ENCODE results near the gene FAM151B.
"Not testable (repeated sequence)": the region's sequence is repeated elsewhere in the genome, so short reads cannot be mapped to it uniquely, and the experiment has no call there.

The FAM151B gene

GRCh38 chr5:80503641-80504040 lies 15.7 kb downstream of the FAM151B start:
- no peak for DNase-seq (ENCODE audit: low spot score)

- no peak for DNase-seq (ENCODE audit: low spot score)
These were observed 16.9 kb downstream of the FAM151B start for GRCh38 chr5:80504833-80505232.

- peak; percentile 48 for DNase-seq (ENCODE audit: low spot score)
These were observed 19.8 kb downstream of the FAM151B start for GRCh38 chr5:80507663-80508062.

DNA sequence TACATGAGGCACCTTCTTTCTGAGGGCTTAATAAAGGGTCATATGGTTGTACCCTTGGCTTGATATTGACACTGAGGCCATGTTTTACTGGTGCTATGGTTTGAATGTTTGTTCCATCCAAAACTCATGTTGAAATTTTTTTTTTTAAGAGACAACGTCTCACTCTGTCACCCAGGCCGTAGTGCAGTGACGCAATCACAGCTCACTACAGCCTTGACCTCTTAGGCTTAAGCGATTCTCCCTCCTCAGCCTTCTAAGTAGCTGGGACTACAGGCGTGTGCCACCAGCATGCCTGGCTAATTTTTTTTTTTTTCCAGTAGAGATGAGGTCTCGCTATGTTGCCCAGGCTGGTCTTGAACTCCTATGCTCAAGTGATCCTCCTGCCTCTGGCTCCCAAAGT lies 20.9 kb downstream of the FAM151B start:
- no peak for DNase-seq (ENCODE audit: low spot score)

- no peak for DNase-seq (ENCODE audit: low spot score)
These were observed 21.5 kb downstream of the FAM151B start for GRCh38 chr5:80509362-80509761.

GRCh38 chr5:80516826-80517225 lies 28.9 kb downstream of the FAM151B start:
- no peak for DNase-seq (ENCODE audit: low spot score)

- DNase-seq (ENCODE audit: low spot score) = no peak
These were observed 52.8 kb downstream of the FAM151B start for GRCh38 chr5:80540691-80541090.

DNA sequence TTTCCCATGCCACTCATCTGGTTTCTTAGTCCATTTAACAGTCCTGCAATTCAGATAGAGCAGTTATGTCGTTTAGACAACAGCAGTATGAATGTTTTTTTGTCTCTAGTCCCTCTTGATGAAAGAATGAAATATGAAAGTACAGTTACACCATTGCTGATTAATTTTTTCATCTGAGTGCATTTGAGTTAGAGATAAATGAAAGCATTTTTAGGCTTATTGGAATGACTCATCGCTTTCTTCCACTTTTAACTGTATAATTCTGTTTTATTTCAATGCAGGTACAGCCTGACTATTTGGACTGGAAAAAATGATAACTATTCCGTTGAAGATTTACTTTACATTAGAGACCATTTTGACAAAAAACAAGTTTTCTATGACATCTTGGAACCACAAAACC lies 53.5 kb downstream of the FAM151B start:
- DNase-seq (ENCODE audit: low spot score) = no peak

DNA sequence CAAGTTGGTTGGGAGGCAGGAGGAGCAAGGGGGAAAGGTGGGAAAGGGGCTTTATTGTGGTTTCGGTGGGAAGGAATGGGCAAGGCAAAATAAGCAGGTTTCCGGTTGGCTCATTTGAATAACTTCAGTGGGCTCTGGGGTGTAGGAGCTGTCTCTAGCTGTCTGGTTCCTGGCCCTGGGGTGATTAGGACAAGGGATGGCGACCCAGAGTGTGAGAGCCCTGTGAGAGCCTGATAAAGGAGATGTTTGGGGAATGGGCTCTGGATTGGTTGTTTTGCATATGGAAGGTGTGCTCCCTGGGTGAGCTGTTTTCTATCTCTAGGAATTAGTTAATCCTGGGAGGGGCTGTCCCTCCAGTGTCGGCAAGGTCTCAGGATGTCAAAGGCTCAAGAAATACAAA lies 66.7 kb downstream of the FAM151B start:
- DNase-seq (ENCODE audit: low spot score) = no peak

DNA sequence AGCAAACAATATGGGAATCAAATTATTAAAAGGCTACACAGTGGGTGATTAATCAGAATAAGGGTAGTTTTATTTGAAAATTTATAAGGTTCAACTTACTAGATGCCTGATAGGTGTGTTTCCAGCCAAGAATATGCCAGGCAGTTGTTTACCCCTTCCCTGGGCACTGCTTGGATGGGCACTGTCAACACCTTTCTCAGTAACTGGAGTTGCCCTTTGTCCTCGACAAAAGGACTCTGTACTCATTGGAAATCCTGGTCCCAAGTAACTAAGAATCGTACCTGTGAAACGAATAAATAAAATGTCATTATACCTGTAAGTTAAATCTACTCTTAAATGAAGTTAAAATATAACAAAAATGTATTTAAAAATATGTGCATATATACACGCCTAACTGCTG lies 67.2 kb downstream of the FAM151B start:
- DNase-seq (ENCODE audit: low spot score) = no peak

DNA sequence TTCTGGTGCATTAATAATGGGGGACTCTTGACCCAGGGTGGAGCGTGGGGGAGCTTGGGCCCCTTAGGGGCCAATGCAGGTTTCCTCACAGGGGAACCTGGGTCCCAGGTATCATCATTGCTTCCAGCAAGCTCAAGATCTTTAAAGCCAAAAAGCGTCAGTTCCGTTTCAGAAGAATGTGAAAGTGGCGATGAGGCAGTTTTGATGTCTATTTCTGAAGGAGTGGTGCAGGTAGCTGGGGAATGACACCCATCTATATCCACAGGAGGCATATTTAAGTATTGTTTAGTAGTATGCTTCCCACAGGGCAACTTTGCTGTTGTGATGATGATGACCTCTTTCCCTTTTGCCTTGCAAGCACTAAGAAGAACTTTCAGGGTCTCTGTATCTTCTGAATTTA lies 71.3 kb downstream of the FAM151B start:
- DNase-seq (ENCODE audit: low spot score) = no peak

- no peak for DNase-seq (ENCODE audit: low spot score)
These were observed 77.4 kb downstream of the FAM151B start for GRCh38 chr5:80565330-80565729.

- no peak for DNase-seq (ENCODE audit: low spot score)
These were observed 78.9 kb downstream of the FAM151B start for GRCh38 chr5:80566711-80567259.

DNA sequence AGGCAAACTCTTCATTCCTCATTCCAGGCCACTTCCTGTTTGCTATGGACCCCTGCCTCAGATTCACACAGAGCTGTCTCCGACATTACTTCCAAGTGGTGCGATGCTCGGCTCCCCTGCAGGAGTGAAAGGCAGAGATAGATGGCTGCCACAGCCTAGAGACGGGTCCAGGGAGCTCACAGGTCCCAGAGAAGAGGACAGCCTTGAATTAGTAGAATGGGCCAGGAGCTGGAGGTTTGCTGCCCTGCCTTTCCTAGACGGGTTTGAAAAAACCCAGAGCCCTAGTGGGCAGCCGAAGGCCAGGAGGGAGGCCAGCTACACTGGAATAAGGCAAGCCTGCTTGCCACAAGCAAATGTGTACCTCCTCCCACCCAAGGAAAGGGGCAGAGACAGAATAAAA lies 80.4 kb downstream of the FAM151B start:
- no peak for DNase-seq (ENCODE audit: low spot score)

DNA sequence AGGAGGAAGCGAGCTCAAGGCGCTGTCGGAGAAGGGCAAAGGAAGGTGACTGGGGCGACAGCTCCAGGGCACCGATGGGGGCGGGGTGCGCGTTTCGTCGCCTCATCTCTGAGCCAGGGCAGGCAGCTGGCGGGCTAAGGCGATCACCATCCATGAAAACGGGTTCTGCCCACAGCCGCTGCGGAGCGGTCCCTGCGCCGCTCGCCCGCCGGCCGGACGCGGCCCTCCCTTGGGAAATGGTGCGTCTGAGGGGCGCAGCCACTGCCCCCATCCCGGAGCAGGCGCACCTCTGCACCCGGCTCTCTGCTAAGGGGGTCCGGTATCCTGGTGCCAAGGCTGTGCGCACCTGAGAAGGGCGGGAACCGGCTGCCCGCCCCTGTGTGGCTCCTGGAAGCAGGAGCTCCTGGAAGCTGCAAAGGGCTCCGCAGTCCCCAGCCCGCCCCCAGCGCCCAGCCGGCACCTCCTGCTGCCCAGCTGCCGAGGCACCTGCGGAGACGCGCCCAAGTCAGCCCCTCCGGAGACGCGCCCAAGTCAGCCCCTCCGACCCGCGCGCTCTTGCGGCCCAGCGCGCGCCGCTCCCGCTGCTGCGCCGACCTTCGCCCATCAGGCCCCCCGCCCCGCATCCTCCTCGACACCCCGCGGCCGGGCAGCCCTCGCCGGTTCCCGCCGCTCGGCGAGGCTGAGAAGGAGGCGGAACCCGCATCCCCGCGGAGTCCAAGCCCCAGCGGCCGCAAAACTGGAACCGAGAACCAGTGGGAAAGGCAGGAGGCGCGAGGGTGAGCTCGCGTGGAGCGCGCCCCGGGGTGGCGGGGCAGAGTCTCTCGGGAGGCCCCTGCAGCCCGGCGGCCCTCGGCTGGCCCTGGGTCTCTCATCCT lies 81.4 kb downstream of the FAM151B start:
- peak; percentile 64 for DNase-seq (ENCODE audit: low spot score)

GRCh38 chr5:80569961-80570786 lies 82.3 kb downstream of the FAM151B start, which contains the start of gene ANKRD34B:
TSS of gene ANKRD34B (minus strand) at chr5:80570280. CDS start at chr5:80560019, 10,261 bp downstream.
- DNase-seq (ENCODE audit: low spot score) = peak; percentile 74

- no peak for DNase-seq (ENCODE audit: low spot score)
These were observed 85.2 kb downstream of the FAM151B start for GRCh38 chr5:80573062-80573461.

GRCh38 chr5:80576383-80576782 lies 88.5 kb downstream of the FAM151B start:
- no peak for DNase-seq (ENCODE audit: low spot score)

- no peak for DNase-seq (ENCODE audit: low spot score)
These were observed 89.8 kb downstream of the FAM151B start for GRCh38 chr5:80577707-80578106.

GRCh38 chr5:80579050-80579449 lies 91.2 kb downstream of the FAM151B start:
- no peak for DNase-seq (ENCODE audit: low spot score)

- DNase-seq (ENCODE audit: low spot score) = not testable (repeated sequence)
These were observed 92.4 kb downstream of the FAM151B start for GRCh38 chr5:80580291-80580690.

- no peak for DNase-seq (ENCODE audit: low spot score)
These were observed 96.9 kb downstream of the FAM151B start for GRCh38 chr5:80584770-80585169.
